GM18502 (cell line): ENCODE data around the gene MYO3B.
A peak's percentile ranks its signal among the peaks of the same experiment; 100 is the strongest.
"Not testable (repeated sequence)": the region's sequence is repeated elsewhere in the genome, so short reads cannot be mapped to it uniquely, and the experiment has no call there.

ENCODE experiments used
- ATAC-seq: cut with Tn5 transposase; IDR thresholded peaks from one replicate; pipeline ENCODE4 v1.9.1; 2021; ENCODE audit warnings: mild to moderate bottlenecking; ENCODE audit not compliant: unreplicated experiment, poor library complexity

MYO3B gene

GRCh38 chr2:170652637-170653417 is 474.9 kb downstream of the MYO3B start:
- ATAC-seq, result no peak

GRCh38 chr2:170656669-170657068 is 478.7 kb downstream of the MYO3B start:
- no peak for ATAC-seq

- no peak for ATAC-seq
These were observed 482.5 kb downstream of the MYO3B start for GRCh38 chr2:170660409-170660808.

GRCh38 chr2:170665743-170666142 is 487.8 kb downstream of the MYO3B start:
- no peak for ATAC-seq

GRCh38 chr2:170669909-170670308 is 492.0 kb downstream of the MYO3B start:
- no peak for ATAC-seq

GRCh38 chr2:170670651-170671050 is 492.7 kb downstream of the MYO3B start:
- ATAC-seq, result no peak

- no peak for ATAC-seq
These were observed 493.1 kb downstream of the MYO3B start for GRCh38 chr2:170671079-170671478.

GRCh38 chr2:170674282-170674681 is 496.3 kb downstream of the MYO3B start:
- ATAC-seq, result not testable (repeated sequence)

- ATAC-seq, result no peak
These were observed 497.8 kb downstream of the MYO3B start for GRCh38 chr2:170675701-170676100.

GRCh38 chr2:170679607-170680079 is 501.7 kb downstream of the MYO3B start:
- ATAC-seq, result no peak

- ATAC-seq, result peak; percentile 90
These were observed 502.4 kb downstream of the MYO3B start for GRCh38 chr2:170680172-170680941.

GRCh38 chr2:170681311-170681710 is 503.4 kb downstream of the MYO3B start:
- no peak for ATAC-seq

GRCh38 chr2:170685591-170685990 is 507.6 kb downstream of the MYO3B start:
- no peak for ATAC-seq

- no peak for ATAC-seq
These were observed 511.5 kb downstream of the MYO3B start for GRCh38 chr2:170689481-170689880.

GRCh38 chr2:170690640-170691039 is 512.7 kb downstream of the MYO3B start:
- ATAC-seq, result no peak

GRCh38 chr2:170694316-170694715 is 516.4 kb downstream of the MYO3B start:
- ATAC-seq, result no peak

GRCh38 chr2:170695521-170696410 is 517.8 kb downstream of the MYO3B start:
- ATAC-seq, result no peak

- ATAC-seq, result no peak
These were observed 519.0 kb downstream of the MYO3B start for GRCh38 chr2:170696948-170697347.

GRCh38 chr2:170701011-170701410 is 523.1 kb downstream of the MYO3B start:
- no peak for ATAC-seq

GRCh38 chr2:170703776-170704476 is 526.0 kb downstream of the MYO3B start:
- no peak for ATAC-seq
